ENCODE data around the gene TMEM38A. TPM values are rescaled to one million over a fixed set of nuclear protein-coding genes. Genes with fewer than 3 reads are reported as not detected.
"Not testable (repeated sequence)": the region's sequence is repeated elsewhere in the genome, so short reads cannot be mapped to it uniquely, and the experiment has no call there.

Gene TMEM38A
- total and polyA plus RNA-seq, 2 donors (not counting 1 experiment from before 2014, with no cell fraction given): 1.2 to 2.0 TPM

- peak; percentile 97 to 99 for DNase-seq (ENCODE audit: low read depth in 2 of 2)
- peak within 1 kb of the TSS; percentile 97 for H2AFZ ChIP-seq (ENCODE audit: low read length)
- H3K36me3 ChIP-seq (ENCODE audit: control insufficient read depth, insufficient read depth, low read length): peaks cover 5% of the 10 kb centered on the region
Observed at GRCh38 chr19:16659832-16660708, 869 bp upstream of the TMEM38A start, which contains the start of gene SMIM7. SMIM7 (minus strand) TSS chr19:16660144; CDS start chr19:16660110, 34 bp downstream.

GRCh38 chr19:16661480-16662034, 618 bp downstream of the TMEM38A start:
- Histone ChIP-seq H3K9ac (ENCODE audit: insufficient read depth, low read length) (no peak overlapping the region), H3K27ac (ENCODE audit: insufficient read depth, low read length) (no peak overlapping the region), H3K4me3 (replicated peaks in 1 of 4; ENCODE audit: control extremely low read depth in 1 of 4, insufficient read depth in 1 of 4, low read depth in 3 of 4, low read length in 4 of 4) (peak overlapping the region; percentile 36 to 73 (median 44)), H3K79me2 (ENCODE audit: control insufficient read depth, insufficient read depth, low read length) (peaks cover 28% of the 10 kb centered on the region), H4K20me1 (ENCODE audit: control insufficient read depth, extremely low read depth, insufficient read depth, low read length) (no peaks in the 10 kb centered on the region), H3K4me1 (ENCODE audit: control insufficient read depth, extremely low read depth, insufficient read depth, low read length) (peaks cover 2% of the 10 kb centered on the region), H3K4me2 (ENCODE audit: extremely low read depth, insufficient read depth, low read length) (peak overlapping the region; percentile 89), H3K27me3 (ENCODE audit: control insufficient read depth, insufficient read depth, low read length) (no peaks in the 10 kb centered on the region), H3K9me3 (ENCODE audit: control insufficient read depth, insufficient read depth, low read depth, low read length) (no peaks in the 10 kb centered on the region), H3K36me3 (ENCODE audit: control insufficient read depth, insufficient read depth, low read length) (peaks cover 2% of the 10 kb centered on the region), H2AFZ (ENCODE audit: low read length) (peak overlapping the region; percentile 7)
- TF ChIP-seq CTCF (conservative IDR thresholded peaks at IDR 0.05 in 1 of 2, IDR thresholded peaks at IDR 0.05 in 1 of 2; ENCODE audit: low read depth in 1 of 2, low read length in 2 of 2) (no peak), EZH2 (IDR thresholded peaks at IDR 0.05; ENCODE audit: low read length, missing control alignments) (no peak)
- no peak for DNase-seq (ENCODE audit: low read depth in 2 of 2)

More at GRCh38 chr19:16659832-16660708, 869 bp upstream of the TMEM38A start, which contains the start of gene SMIM7:
- peak within 1 kb of the TSS; percentile 100 for H3K4me2 ChIP-seq (ENCODE audit: extremely low read depth, insufficient read depth, low read length)
- peak within 1 kb of the TSS; percentile 73 to 94 (median 87) for H3K4me3 ChIP-seq (replicated peaks in 1 of 4; ENCODE audit: control extremely low read depth in 1 of 4, insufficient read depth in 1 of 4, low read depth in 3 of 4, low read length in 4 of 4)
- H4K20me1 ChIP-seq (ENCODE audit: control insufficient read depth, extremely low read depth, insufficient read depth, low read length): no peaks in the 10 kb centered on the region
- peaks cover 2% of the 10 kb centered on the region for H3K4me1 ChIP-seq (ENCODE audit: control insufficient read depth, extremely low read depth, insufficient read depth, low read length)
- H3K9me3 ChIP-seq (ENCODE audit: control insufficient read depth, insufficient read depth, low read depth, low read length): no peaks in the 10 kb centered on the region
- TF ChIP-seq EZH2 (IDR thresholded peaks at IDR 0.05; ENCODE audit: low read length, missing control alignments) (no peak), CTCF (conservative IDR thresholded peaks at IDR 0.05 in 1 of 2, IDR thresholded peaks at IDR 0.05 in 1 of 2; ENCODE audit: low read depth in 1 of 2, low read length in 2 of 2) (no peak)
- H3K27ac ChIP-seq (ENCODE audit: insufficient read depth, low read length): peak within 1 kb of the TSS; percentile 94
- no peaks in the 10 kb centered on the region for H3K27me3 ChIP-seq (ENCODE audit: control insufficient read depth, insufficient read depth, low read length)
- peak within 1 kb of the TSS; percentile 79 for H3K9ac ChIP-seq (ENCODE audit: insufficient read depth, low read length)
- H3K79me2 ChIP-seq (ENCODE audit: control insufficient read depth, insufficient read depth, low read length): peaks cover 34% of the 10 kb centered on the region

- TF ChIP-seq CTCF (conservative IDR thresholded peaks at IDR 0.05 in 1 of 2, IDR thresholded peaks at IDR 0.05 in 1 of 2; ENCODE audit: low read depth in 1 of 2, low read length in 2 of 2): no peak
- TF ChIP-seq EZH2 (IDR thresholded peaks at IDR 0.05; ENCODE audit: low read length, missing control alignments): no peak
- no peak overlapping the region for H3K4me2 ChIP-seq (ENCODE audit: extremely low read depth, insufficient read depth, low read length)
Observed at GRCh38 chr19:16668176-16668575, 7.2 kb downstream of the TMEM38A start.

GRCh38 chr19:16668702-16669101, 7.8 kb downstream of the TMEM38A start:
- H3K4me3 ChIP-seq (replicated peaks in 1 of 4; ENCODE audit: control extremely low read depth in 1 of 4, insufficient read depth in 1 of 4, low read depth in 3 of 4, low read length in 4 of 4); H2AFZ ChIP-seq (ENCODE audit: low read length); DNase-seq (ENCODE audit: low read depth in 2 of 2); H3K36me3 ChIP-seq (ENCODE audit: control insufficient read depth, insufficient read depth, low read length); H4K20me1 ChIP-seq (ENCODE audit: control insufficient read depth, extremely low read depth, insufficient read depth, low read length); H3K27ac ChIP-seq (ENCODE audit: insufficient read depth, low read length); H3K4me2 ChIP-seq (ENCODE audit: extremely low read depth, insufficient read depth, low read length); H3K27me3 ChIP-seq (ENCODE audit: control insufficient read depth, insufficient read depth, low read length); H3K4me1 ChIP-seq (ENCODE audit: control insufficient read depth, extremely low read depth, insufficient read depth, low read length); H3K9me3 ChIP-seq (ENCODE audit: control insufficient read depth, insufficient read depth, low read depth, low read length); H3K79me2 ChIP-seq (ENCODE audit: control insufficient read depth, insufficient read depth, low read length); H3K9ac ChIP-seq (ENCODE audit: insufficient read depth, low read length): not testable (repeated sequence)

More at GRCh38 chr19:16668176-16668575, 7.2 kb downstream of the TMEM38A start:
- no peak overlapping the region for H3K27ac ChIP-seq (ENCODE audit: insufficient read depth, low read length)
- H4K20me1 ChIP-seq (ENCODE audit: control insufficient read depth, extremely low read depth, insufficient read depth, low read length): no peaks in the 10 kb centered on the region
- no peaks in the 10 kb centered on the region for H3K9me3 ChIP-seq (ENCODE audit: control insufficient read depth, insufficient read depth, low read depth, low read length)
- H2AFZ ChIP-seq (ENCODE audit: low read length): no peak overlapping the region
- H3K4me3 ChIP-seq (replicated peaks in 1 of 4; ENCODE audit: control extremely low read depth in 1 of 4, insufficient read depth in 1 of 4, low read depth in 3 of 4, low read length in 4 of 4): no peak overlapping the region
- H3K36me3 ChIP-seq (ENCODE audit: control insufficient read depth, insufficient read depth, low read length): no peaks in the 10 kb centered on the region
- H3K4me1 ChIP-seq (ENCODE audit: control insufficient read depth, extremely low read depth, insufficient read depth, low read length): no peaks in the 10 kb centered on the region
- H3K79me2 ChIP-seq (ENCODE audit: control insufficient read depth, insufficient read depth, low read length): no peaks in the 10 kb centered on the region
- no peak overlapping the region for H3K9ac ChIP-seq (ENCODE audit: insufficient read depth, low read length)
- H3K27me3 ChIP-seq (ENCODE audit: control insufficient read depth, insufficient read depth, low read length): no peaks in the 10 kb centered on the region
- no peak for DNase-seq (ENCODE audit: low read depth in 2 of 2)
